NCI-H2107 treated with DMSO at 0.1 percent for 48 hours (cell line): ENCODE data around the gene ARID4A.
"Not testable (repeated sequence)": the region's sequence is repeated elsewhere in the genome, so short reads cannot be mapped to it uniquely, and the experiment has no call there.

ENCODE experiments used
- DNase-seq: peaks from one replicate; lab custom pipeline; 2025; ENCODE audit not compliant: unreplicated experiment; lab: John Stamatoyannopoulos, UW

ARID4A gene

GRCh38 chr14:58353516-58354299 is 55.4 kb downstream of the ARID4A start:
- DNase-seq: no peak

GRCh38 chr14:58354808-58355207 is 56.5 kb downstream of the ARID4A start:
- no peak for DNase-seq

- no peak for DNase-seq
Observed at GRCh38 chr14:58356268-58356667, 57.9 kb downstream of the ARID4A start.

- not testable (repeated sequence) for DNase-seq
Observed at GRCh38 chr14:58362272-58362671, 63.9 kb downstream of the ARID4A start.

GRCh38 chr14:58362798-58363412 is 64.5 kb downstream of the ARID4A start:
- DNase-seq: peak; percentile 44

GRCh38 chr14:58364316-58364715 is 66.0 kb downstream of the ARID4A start:
- no peak for DNase-seq

- DNase-seq: no peak
Observed at GRCh38 chr14:58367296-58367695, 68.9 kb downstream of the ARID4A start.

GRCh38 chr14:58368956-58369355 is 70.6 kb downstream of the ARID4A start:
- DNase-seq: no peak

- no peak for DNase-seq
Observed at GRCh38 chr14:58376791-58377190, 78.4 kb downstream of the ARID4A start.

GRCh38 chr14:58390830-58391229 is 92.5 kb downstream of the ARID4A start:
- DNase-seq: no peak

- DNase-seq: no peak
Observed at GRCh38 chr14:58395562-58395811, 97.1 kb downstream of the ARID4A start.

- DNase-seq: peak; percentile 31
Observed at GRCh38 chr14:58395812-58396788, 97.7 kb downstream of the ARID4A start, which contains the start of gene TOMM20L. Gene TOMM20L, plus strand, starts transcription at chr14:58395930. Its CDS starts 28 bp downstream, at chr14:58395958.

GRCh38 chr14:58397156-58397555 is 98.8 kb downstream of the ARID4A start:
- DNase-seq: no peak

GRCh38 chr14:58398495-58398894 is 100.1 kb downstream of the ARID4A start:
- DNase-seq: no peak

GRCh38 chr14:58398895-58399294 is 100.5 kb downstream of the ARID4A start:
- DNase-seq: no peak

GRCh38 chr14:58401587-58401986 is 103.2 kb downstream of the ARID4A start:
- DNase-seq: no peak

- no peak for DNase-seq
Observed at GRCh38 chr14:58408681-58409215, 110.4 kb downstream of the ARID4A start.

GRCh38 chr14:58414845-58415244 is 116.5 kb downstream of the ARID4A start:
- no peak for DNase-seq

GRCh38 chr14:58415636-58416547 is 117.5 kb downstream of the ARID4A start:
- no peak for DNase-seq

GRCh38 chr14:58416934-58417333 is 118.6 kb downstream of the ARID4A start:
- not testable (repeated sequence) for DNase-seq
